ENCODE measurements around the gene TRPC4.

Gene TRPC4

GRCh38 chr13:37716420-37717195, 153.0 kb downstream of the TRPC4 start:
- DNase-seq (ENCODE audit: low read depth in 2 of 2) = no peak

GRCh38 chr13:37715606-37716015, 154.0 kb downstream of the TRPC4 start:
- no peak for DNase-seq (ENCODE audit: low read depth in 2 of 2)

- DNase-seq (ENCODE audit: low read depth in 2 of 2) = no peak
Observed at GRCh38 chr13:37709318-37709717, 160.3 kb downstream of the TRPC4 start.

GRCh38 chr13:37707739-37708500, 161.7 kb downstream of the TRPC4 start:
- DNase-seq (ENCODE audit: low read depth in 2 of 2) = no peak

- DNase-seq (ENCODE audit: low read depth in 2 of 2) = no peak
Observed at GRCh38 chr13:37706041-37706440, 163.5 kb downstream of the TRPC4 start.

- no peak for DNase-seq (ENCODE audit: low read depth in 2 of 2)
Observed at GRCh38 chr13:37701972-37702371, 167.6 kb downstream of the TRPC4 start.

GRCh38 chr13:37701306-37701705, 168.3 kb downstream of the TRPC4 start:
- DNase-seq (ENCODE audit: low read depth in 2 of 2) = no peak

- no peak for DNase-seq (ENCODE audit: low read depth in 2 of 2)
Observed at GRCh38 chr13:37700887-37701286, 168.7 kb downstream of the TRPC4 start.

GRCh38 chr13:37695200-37695599, 174.4 kb downstream of the TRPC4 start:
- no peak for DNase-seq (ENCODE audit: low read depth in 2 of 2)

GRCh38 chr13:37690361-37690760, 179.2 kb downstream of the TRPC4 start:
- no peak for DNase-seq (ENCODE audit: low read depth in 2 of 2)

- no peak for DNase-seq (ENCODE audit: low read depth in 2 of 2)
Observed at GRCh38 chr13:37686501-37686900, 183.1 kb downstream of the TRPC4 start.

GRCh38 chr13:37685206-37685605, 184.4 kb downstream of the TRPC4 start:
- no peak for DNase-seq (ENCODE audit: low read depth in 2 of 2)

- no peak for DNase-seq (ENCODE audit: low read depth in 2 of 2)
Observed at GRCh38 chr13:37682496-37682895, 187.1 kb downstream of the TRPC4 start.

GRCh38 chr13:37681281-37682032, 188.1 kb downstream of the TRPC4 start:
- DNase-seq (ENCODE audit: low read depth in 2 of 2) = no peak

GRCh38 chr13:37680137-37680536, 189.4 kb downstream of the TRPC4 start:
- DNase-seq (ENCODE audit: low read depth in 2 of 2) = no peak

- no peak for DNase-seq (ENCODE audit: low read depth in 2 of 2)
Observed at GRCh38 chr13:37679043-37679442, 190.5 kb downstream of the TRPC4 start.

- no peak for DNase-seq (ENCODE audit: low read depth in 2 of 2)
Observed at GRCh38 chr13:37669845-37670244, 199.7 kb downstream of the TRPC4 start.

- DNase-seq (ENCODE audit: low read depth in 2 of 2) = no peak
Observed at GRCh38 chr13:37667702-37668101, 201.9 kb downstream of the TRPC4 start.

- DNase-seq (ENCODE audit: low read depth in 2 of 2) = no peak
Observed at GRCh38 chr13:37666036-37666435, 203.5 kb downstream of the TRPC4 start.

- DNase-seq (ENCODE audit: low read depth in 2 of 2) = no peak
Observed at GRCh38 chr13:37665420-37665819, 204.2 kb downstream of the TRPC4 start.

- DNase-seq (ENCODE audit: low read depth in 2 of 2) = no peak
Observed at GRCh38 chr13:37663724-37664123, 205.8 kb downstream of the TRPC4 start.

GRCh38 chr13:37662624-37663023, 206.9 kb downstream of the TRPC4 start:
- no peak for DNase-seq (ENCODE audit: low read depth in 2 of 2)

Data from stimulated activated CD4-positive, alpha-beta T cell treated with anti-CD3 and anti-CD28 coated beads, Interleukin-1b, Interleukin-23, amount 100 ng/mL, for 1 hour (primary cell).